ENCODE data around the gene GABPB2. TPM values are rescaled to one million over a fixed set of nuclear protein-coding genes. Genes with fewer than 3 reads are reported as not detected.

GABPB2 gene
- total RNA-seq, 6 donors from 2014 or later = 6.8 to 32.5 (median 13.0) TPM

GRCh38 chr1:151131701-151132334 lies 61.3 kb downstream of the GABPB2 start:
- Histone ChIP-seq H3K4me1 (peaks cover 4 to 17% (median 8%) of the 10 kb centered on the region in 4 donors), H3K36me3 (peaks cover 0 to 14% (median 3%) of the 10 kb centered on the region in 4 donors), H3K4me3 (peak overlapping the region in 3 of 4 donors; percentile 28 to 51 (median 43)), H3K27me3 (no peaks in the 10 kb centered on the region), H3K9me3 (no peaks in the 10 kb centered on the region), H3K27ac (peak overlapping the region in 1 of 4 donors; percentile 35)
- TF ChIP-seq, protein P1, sequence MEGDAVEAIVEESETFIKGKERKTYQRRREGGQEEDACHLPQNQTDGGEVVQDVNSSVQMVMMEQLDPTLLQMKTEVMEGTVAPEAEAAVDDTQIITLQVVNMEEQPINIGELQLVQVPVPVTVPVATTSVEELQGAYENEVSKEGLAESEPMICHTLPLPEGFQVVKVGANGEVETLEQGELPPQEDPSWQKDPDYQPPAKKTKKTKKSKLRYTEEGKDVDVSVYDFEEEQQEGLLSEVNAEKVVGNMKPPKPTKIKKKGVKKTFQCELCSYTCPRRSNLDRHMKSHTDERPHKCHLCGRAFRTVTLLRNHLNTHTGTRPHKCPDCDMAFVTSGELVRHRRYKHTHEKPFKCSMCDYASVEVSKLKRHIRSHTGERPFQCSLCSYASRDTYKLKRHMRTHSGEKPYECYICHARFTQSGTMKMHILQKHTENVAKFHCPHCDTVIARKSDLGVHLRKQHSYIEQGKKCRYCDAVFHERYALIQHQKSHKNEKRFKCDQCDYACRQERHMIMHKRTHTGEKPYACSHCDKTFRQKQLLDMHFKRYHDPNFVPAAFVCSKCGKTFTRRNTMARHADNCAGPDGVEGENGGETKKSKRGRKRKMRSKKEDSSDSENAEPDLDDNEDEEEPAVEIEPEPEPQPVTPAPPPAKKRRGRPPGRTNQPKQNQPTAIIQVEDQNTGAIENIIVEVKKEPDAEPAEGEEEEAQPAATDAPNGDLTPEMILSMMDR (IDR thresholded peaks at IDR 0.05) = no peak
- TF ChIP-seq EP300 (IDR thresholded peaks at IDR 0.05) (no peak), POLR2AphosphoS5 (IDR thresholded peaks at IDR 0.05) (no peak), POLR2A (IDR thresholded peaks at IDR 0.05) (no peak)
- DNase-seq (peak in 1 of 2 donors; percentile 84), ATAC-seq (ENCODE audit: low FRiP score in 2 of 2) (peak; percentile 64 to 68)
- WGBS, 2 donors = 56 to 64% methylated on average over 18 to 34 of the region's 39 CpGs

DNA sequence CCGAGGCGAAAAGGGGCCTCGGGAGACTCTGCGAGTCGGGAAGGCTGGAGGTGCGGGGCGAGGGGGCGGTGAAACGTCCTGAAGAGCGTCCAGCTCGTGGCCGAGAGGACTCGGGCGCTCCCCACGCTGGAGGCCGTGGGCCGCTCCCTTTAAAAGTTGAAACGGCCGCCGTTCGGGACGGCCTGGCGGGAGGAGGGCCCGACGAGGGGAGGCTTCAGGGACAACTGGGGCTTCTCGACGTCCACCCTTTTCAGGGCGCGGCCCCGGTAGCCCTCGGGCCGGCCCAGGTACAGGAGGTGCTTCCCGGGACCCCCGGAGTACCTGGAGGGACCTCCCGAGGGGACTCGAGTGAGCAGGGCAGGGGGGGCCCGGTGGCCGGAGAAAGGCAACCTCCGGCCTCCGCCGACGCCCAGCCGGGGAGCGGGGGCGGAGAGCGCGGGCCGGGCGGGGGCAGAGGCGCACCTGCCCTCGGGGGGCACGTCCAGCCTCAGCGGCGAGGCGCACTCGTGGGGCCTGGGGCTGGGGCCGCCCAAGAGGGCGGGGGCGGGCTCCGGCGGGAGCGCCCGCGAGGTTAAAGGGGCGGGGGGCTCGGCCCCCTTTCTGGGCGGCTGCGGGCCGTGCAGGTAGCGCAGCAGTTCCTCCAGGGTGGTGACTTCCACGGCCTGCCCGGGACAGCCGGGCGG lies 61.9 kb downstream of the GABPB2 start:
- Histone ChIP-seq H3K9me3 (no peaks in the 10 kb centered on the region), H3K4me3 (peak overlapping the region in 3 of 4 donors; percentile 28 to 51 (median 43)), H3K27ac (no peak overlapping the region), H3K36me3 (peaks cover 0 to 16% (median 3%) of the 10 kb centered on the region in 4 donors), H3K4me1 (peaks cover 4 to 17% (median 8%) of the 10 kb centered on the region in 4 donors), H3K27me3 (no peaks in the 10 kb centered on the region)
- TF ChIP-seq POLR2A (IDR thresholded peaks at IDR 0.05) = no peak
- no peak for TF ChIP-seq EP300 (IDR thresholded peaks at IDR 0.05)
- TF ChIP-seq, protein P1 (IDR thresholded peaks at IDR 0.05) = no peak
- no peak for TF ChIP-seq POLR2AphosphoS5 (IDR thresholded peaks at IDR 0.05)
- ATAC-seq (ENCODE audit: low FRiP score in 2 of 2) (peak in 1 of 2 donors; percentile 38), DNase-seq (peak in 1 of 2 donors; percentile 80)
- 84 to 88% methylated on average over 41 to 66 of the region's 74 CpGs for WGBS, 2 donors

DNA sequence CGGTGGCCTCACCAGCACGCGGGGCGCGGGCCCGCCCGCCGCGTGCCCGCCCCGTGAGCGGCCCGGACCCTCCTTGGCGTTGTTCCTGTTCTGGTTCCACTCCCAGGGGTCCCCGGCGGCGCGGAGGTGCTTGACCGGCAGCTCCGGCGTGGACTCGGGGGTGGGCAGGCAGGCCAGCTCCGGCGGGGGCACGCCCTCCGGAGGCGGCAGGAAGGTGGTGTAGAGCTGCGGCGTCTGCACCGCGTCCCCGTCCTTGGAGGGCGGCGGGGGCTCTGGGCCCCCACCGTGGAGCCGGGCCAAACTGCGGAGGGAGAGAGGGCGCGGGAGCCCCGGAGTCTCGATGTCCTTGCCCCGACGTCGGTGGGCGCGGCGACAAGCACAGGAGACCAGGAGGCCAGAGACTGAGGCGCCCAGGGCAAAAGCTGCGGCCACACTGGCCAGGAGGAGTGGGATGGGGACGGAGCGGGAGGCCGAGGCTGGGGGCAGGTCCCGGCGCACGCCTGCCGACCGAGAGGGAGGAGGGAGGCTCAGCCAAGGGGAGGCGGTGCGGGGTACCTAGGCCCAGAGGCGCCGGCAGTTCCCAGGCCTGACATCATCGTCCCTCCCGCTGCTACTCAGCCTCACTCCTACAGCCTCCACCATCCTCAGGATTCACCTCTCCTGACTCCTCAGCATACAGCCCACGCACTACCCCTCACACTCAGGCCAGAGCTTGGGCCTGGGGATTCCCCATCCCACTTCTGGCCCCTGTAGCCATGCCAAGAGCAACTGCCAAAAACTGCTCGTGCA lies 62.7 kb downstream of the GABPB2 start:
- peaks cover 0 to 16% (median 3%) of the 10 kb centered on the region in 4 donors for H3K36me3 ChIP-seq
- peak overlapping the region in 1 of 4 donors; percentile 8 for H3K4me3 ChIP-seq
- 82 to 95% methylated on average over 33 to 37 of the region's 65 CpGs for WGBS, 2 donors
- H3K9me3 ChIP-seq = no peaks in the 10 kb centered on the region
- no peak for TF ChIP-seq EP300 (IDR thresholded peaks at IDR 0.05)
- no peak for TF ChIP-seq POLR2A (IDR thresholded peaks at IDR 0.05)
- TF ChIP-seq, protein P1 (IDR thresholded peaks at IDR 0.05) = no peak
- no peak for TF ChIP-seq POLR2AphosphoS5 (IDR thresholded peaks at IDR 0.05)
- DNase-seq (peak in 1 of 2 donors; percentile 86), ATAC-seq (ENCODE audit: low FRiP score in 2 of 2) (peak in 1 of 2 donors; percentile 12)
- H3K4me1 ChIP-seq = peaks cover 4 to 17% (median 8%) of the 10 kb centered on the region in 4 donors
- no peak overlapping the region for H3K27ac ChIP-seq
- no peaks in the 10 kb centered on the region for H3K27me3 ChIP-seq

- no peaks in the 10 kb centered on the region for H3K9me3 ChIP-seq
- H3K4me1 ChIP-seq = peaks cover 4 to 17% (median 8%) of the 10 kb centered on the region in 4 donors
- no peaks in the 10 kb centered on the region for H3K27me3 ChIP-seq
- no peak for ATAC-seq (ENCODE audit: low FRiP score in 2 of 2)
- DNase-seq = no peak
- 98 to 100% methylated on average over 3 of the region's 3 CpGs for WGBS, 2 donors
- no peak overlapping the region for H3K4me3 ChIP-seq
- TF ChIP-seq POLR2A (IDR thresholded peaks at IDR 0.05) (no peak), EP300 (IDR thresholded peaks at IDR 0.05) (no peak), POLR2AphosphoS5 (IDR thresholded peaks at IDR 0.05) (no peak)
- TF ChIP-seq, protein P1 (IDR thresholded peaks at IDR 0.05) = no peak
- peaks cover 0 to 16% (median 3%) of the 10 kb centered on the region in 4 donors for H3K36me3 ChIP-seq
- no peak overlapping the region for H3K27ac ChIP-seq
These were observed 63.8 kb downstream of the GABPB2 start for GRCh38 chr1:151134396-151134795.

Measured in upper lobe of left lung (tissue), 6 donors.